Measurements from ENCODE around the gene PRKD2. TPM values are rescaled to one million over a fixed set of nuclear protein-coding genes. Genes with fewer than 3 reads are reported as not detected.

PRKD2 gene
- total and polyA plus RNA-seq, 12 donors: 6.8 to 77.1 (median 26.8) TPM

DNA sequence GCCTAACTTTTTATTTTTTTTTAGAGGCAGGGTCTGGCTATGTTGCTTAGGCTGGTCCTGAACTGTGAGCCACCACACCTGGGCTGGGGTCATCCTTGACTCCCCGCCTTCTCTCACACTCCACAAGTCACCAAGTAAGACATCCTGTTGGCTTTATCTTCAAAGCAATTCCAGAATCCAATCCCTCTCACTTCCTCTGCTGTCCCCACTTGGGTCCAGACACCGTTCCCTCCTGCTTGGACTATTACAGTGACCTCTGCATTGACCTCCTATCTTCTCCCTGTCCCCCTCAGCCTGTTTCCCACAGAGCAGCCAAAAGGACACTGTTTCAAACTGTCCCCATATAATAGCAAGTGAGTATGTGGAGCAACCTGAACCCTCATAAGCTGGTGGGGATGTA, 76.3 kb downstream of the PRKD2 start:
- H3K36me3 ChIP-seq (replicated peaks in 1 of 2): no peaks in the 10 kb centered on the region
- no peaks in the 10 kb centered on the region for H3K9me3 ChIP-seq (replicated peaks in 1 of 3)
- 72 to 80% (median 76%) methylated on average over 2 of the region's 2 CpGs for WGBS, 4 donors
- peaks cover 0 to 15% of the 10 kb centered on the region in 2 donors for H3K4me1 ChIP-seq (replicated peaks in 1 of 2)
- TF ChIP-seq, protein P1, sequence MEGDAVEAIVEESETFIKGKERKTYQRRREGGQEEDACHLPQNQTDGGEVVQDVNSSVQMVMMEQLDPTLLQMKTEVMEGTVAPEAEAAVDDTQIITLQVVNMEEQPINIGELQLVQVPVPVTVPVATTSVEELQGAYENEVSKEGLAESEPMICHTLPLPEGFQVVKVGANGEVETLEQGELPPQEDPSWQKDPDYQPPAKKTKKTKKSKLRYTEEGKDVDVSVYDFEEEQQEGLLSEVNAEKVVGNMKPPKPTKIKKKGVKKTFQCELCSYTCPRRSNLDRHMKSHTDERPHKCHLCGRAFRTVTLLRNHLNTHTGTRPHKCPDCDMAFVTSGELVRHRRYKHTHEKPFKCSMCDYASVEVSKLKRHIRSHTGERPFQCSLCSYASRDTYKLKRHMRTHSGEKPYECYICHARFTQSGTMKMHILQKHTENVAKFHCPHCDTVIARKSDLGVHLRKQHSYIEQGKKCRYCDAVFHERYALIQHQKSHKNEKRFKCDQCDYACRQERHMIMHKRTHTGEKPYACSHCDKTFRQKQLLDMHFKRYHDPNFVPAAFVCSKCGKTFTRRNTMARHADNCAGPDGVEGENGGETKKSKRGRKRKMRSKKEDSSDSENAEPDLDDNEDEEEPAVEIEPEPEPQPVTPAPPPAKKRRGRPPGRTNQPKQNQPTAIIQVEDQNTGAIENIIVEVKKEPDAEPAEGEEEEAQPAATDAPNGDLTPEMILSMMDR (IDR thresholded peaks at IDR 0.05): no peak
- no peak for TF ChIP-seq POLR2A (IDR thresholded peaks at IDR 0.05)
- intact Hi-C loops (cut with DNase I): no loop called here
- H3K4me3 ChIP-seq: no peak overlapping the region
- DNase-seq: no peak
- H3K27ac ChIP-seq: no peak overlapping the region
- H3K27me3 ChIP-seq: peaks cover 4% of the 10 kb centered on the region

DNA sequence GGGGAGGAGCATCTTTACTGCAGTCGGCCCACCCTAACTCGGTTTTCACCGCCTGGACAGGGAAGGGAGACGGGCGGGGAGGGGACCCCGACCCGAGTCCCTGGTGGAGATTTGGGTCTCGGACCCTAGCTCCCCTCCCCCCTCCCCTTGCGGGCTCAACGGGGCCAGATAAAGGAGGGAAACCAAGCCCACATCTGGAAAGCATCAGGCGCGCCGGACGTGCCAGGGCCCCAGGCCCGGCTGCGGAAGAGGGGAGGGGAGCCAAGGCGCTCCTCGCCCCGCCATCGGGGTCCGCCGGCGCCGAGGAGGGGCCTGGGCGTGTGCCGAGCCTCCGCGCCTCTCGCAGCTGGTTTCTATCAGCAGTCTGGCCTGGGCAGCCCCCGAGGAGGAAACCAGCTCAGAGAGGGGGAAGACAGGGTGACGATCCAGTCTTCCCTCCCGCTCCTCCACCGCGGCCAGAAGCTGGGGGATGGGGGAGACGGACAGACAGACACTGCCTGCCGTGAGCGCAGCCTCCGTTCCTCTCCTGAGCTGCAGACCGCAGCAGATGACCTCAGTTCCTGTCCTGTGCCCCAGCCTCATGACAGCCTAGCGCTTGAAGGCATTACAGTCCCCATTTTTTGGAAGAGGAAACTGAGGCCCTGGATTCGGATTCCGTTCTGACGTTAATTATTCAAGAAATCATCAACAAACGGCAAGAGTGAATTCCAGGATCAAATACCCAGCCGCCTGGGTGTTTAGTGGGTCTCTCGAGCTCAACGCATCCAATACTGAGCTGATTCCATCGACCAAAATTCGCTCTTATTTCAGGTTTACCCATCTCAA, 77.3 kb downstream of the PRKD2 start:
- DNase-seq: peak in 3 of 7 donors; percentile 40 to 67 (median 53)
- Histone ChIP-seq H3K9me3 (replicated peaks in 1 of 3) (no peaks in the 10 kb centered on the region), H3K27ac (peak overlapping the region in 2 of 5 donors; percentile 73 to 74), H3K36me3 (replicated peaks in 1 of 2) (no peaks in the 10 kb centered on the region), H3K4me3 (peak overlapping the region in 1 of 4 donors; percentile 51), H3K27me3 (peaks cover 4% of the 10 kb centered on the region), H3K4me1 (replicated peaks in 1 of 2) (peaks cover 0 to 15% of the 10 kb centered on the region in 2 donors)
- intact Hi-C loops (cut with DNase I): no loop called here
- TF ChIP-seq, protein P1 (IDR thresholded peaks at IDR 0.05): no peak
- no peak for TF ChIP-seq POLR2A (IDR thresholded peaks at IDR 0.05)
- 8 to 21% (median 13%) methylated on average over 16 to 49 of the region's 49 CpGs for WGBS, 4 donors

- Histone ChIP-seq H3K4me1 (replicated peaks in 1 of 2) (peaks cover 6 to 25% of the 10 kb centered on the region in 2 donors), H3K27me3 (peaks cover 4% of the 10 kb centered on the region), H3K4me3 (no peak overlapping the region), H3K9me3 (replicated peaks in 1 of 3) (no peaks in the 10 kb centered on the region), H3K27ac (no peak overlapping the region), H3K36me3 (replicated peaks in 1 of 2) (no peaks in the 10 kb centered on the region)
- no peak for DNase-seq
- intact Hi-C loops (cut with DNase I): no loop called here
- 65 to 83% (median 75%) methylated on average over 14 of the region's 14 CpGs for WGBS, 4 donors
- TF ChIP-seq, protein P1 (IDR thresholded peaks at IDR 0.05): no peak
- TF ChIP-seq POLR2A (IDR thresholded peaks at IDR 0.05): no peak
Measured at GRCh38 chr19:46637224-46637623, 79.7 kb downstream of the PRKD2 start.

- 35 to 51% (median 37%) methylated on average over 20 to 34 of the region's 34 CpGs for WGBS, 4 donors
- peaks cover 6 to 29% of the 10 kb centered on the region in 2 donors for H3K4me1 ChIP-seq (replicated peaks in 1 of 2)
- no peak for TF ChIP-seq POLR2A (IDR thresholded peaks at IDR 0.05)
- TF ChIP-seq, protein P1 (IDR thresholded peaks at IDR 0.05): no peak
Measured at GRCh38 chr19:46635920-46636761, 80.8 kb downstream of the PRKD2 start, which contains the start of gene GNG8. Gene GNG8, minus strand, starts transcription at chr19:46636202. Its CDS starts 1,520 bp downstream, at chr19:46634682.

More at GRCh38 chr19:46635920-46636761, 80.8 kb downstream of the PRKD2 start, which contains the start of gene GNG8:
- Histone ChIP-seq H3K36me3 (replicated peaks in 1 of 2) (no peaks in the 10 kb centered on the region), H3K4me3 (no peak within 1 kb of the TSS), H3K27ac (peak within 1 kb of the TSS in 1 of 5 donors; percentile 32), H3K9me3 (replicated peaks in 1 of 3) (no peaks in the 10 kb centered on the region), H3K27me3 (peaks cover 4% of the 10 kb centered on the region)
- no peak for DNase-seq
- intact Hi-C loops (cut with DNase I): no loop called here

All from adrenal gland (tissue), 12 donors.